ENCODE data around the gene RNF212. TPM values are rescaled to one million over a fixed set of nuclear protein-coding genes. Genes with fewer than 3 reads are reported as not detected.

RNF212 gene
- total RNA-seq, 1 experiment from 2014 or later = 2.4 TPM

DNA sequence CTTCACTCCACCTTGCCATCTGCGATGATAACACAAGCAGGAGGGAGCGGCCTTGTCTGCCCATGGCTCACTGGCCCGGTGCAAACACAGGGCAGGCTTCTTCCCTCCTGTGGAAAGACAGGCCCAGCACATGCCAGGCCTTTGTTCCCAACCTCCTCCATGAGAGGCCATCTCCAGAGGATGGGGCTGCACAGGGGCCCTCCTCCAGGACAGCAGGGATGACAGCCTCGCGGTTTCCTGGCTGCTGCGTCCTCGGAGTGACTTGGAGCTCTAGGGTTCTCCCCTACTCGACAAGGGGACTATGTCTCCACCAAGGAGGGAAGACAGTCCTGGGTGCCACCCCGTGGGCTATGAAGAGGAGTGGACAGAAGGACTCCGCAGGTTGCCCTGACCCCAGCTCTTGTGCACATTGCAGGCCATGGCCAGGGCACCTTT lies 21.8 kb downstream of the RNF212 start:
- POLR2A ChIA-PET (ENCODE audit: low non-redundant PET) = no interaction called here
- no peak overlapping the region for H3K4me3 ChIP-seq (ENCODE audit: low read depth, low read length, poor library complexity, severe bottlenecking)
- intact Hi-C loops (cut with micrococcal nuclease; ENCODE audit: unreplicated experiment) = no loop called here
- no peaks in the 10 kb centered on the region for H3K4me1 ChIP-seq (ENCODE audit: insufficient read depth, low read length, poor library complexity, severe bottlenecking)
- no peaks in the 10 kb centered on the region for H3K36me3 ChIP-seq (ENCODE audit: insufficient read depth, low read length, poor library complexity, severe bottlenecking)
- no peak for DNase-seq (ENCODE audit: low spot score)
- no peaks in the 10 kb centered on the region for H3K9me3 ChIP-seq (ENCODE audit: low read depth, low read length, poor library complexity, severe bottlenecking)
- CTCF ChIA-PET = no interaction called here
- TF ChIP-seq, protein P1, sequence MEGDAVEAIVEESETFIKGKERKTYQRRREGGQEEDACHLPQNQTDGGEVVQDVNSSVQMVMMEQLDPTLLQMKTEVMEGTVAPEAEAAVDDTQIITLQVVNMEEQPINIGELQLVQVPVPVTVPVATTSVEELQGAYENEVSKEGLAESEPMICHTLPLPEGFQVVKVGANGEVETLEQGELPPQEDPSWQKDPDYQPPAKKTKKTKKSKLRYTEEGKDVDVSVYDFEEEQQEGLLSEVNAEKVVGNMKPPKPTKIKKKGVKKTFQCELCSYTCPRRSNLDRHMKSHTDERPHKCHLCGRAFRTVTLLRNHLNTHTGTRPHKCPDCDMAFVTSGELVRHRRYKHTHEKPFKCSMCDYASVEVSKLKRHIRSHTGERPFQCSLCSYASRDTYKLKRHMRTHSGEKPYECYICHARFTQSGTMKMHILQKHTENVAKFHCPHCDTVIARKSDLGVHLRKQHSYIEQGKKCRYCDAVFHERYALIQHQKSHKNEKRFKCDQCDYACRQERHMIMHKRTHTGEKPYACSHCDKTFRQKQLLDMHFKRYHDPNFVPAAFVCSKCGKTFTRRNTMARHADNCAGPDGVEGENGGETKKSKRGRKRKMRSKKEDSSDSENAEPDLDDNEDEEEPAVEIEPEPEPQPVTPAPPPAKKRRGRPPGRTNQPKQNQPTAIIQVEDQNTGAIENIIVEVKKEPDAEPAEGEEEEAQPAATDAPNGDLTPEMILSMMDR (conservative IDR thresholded peaks at IDR 0.05; ENCODE audit: low read depth, low read length) = no peak
- no peak for TF ChIP-seq EZH2 (IDR thresholded peaks at IDR 0.05; ENCODE audit: borderline replicate concordance, low read depth, low read length, poor library complexity, severe bottlenecking)
- no TSS peak for BruUV-seq (replicated peaks)
- H3K27me3 ChIP-seq (replicated peaks; ENCODE audit: insufficient read depth, low read depth, low read length, poor library complexity) = no peaks in the 10 kb centered on the region
- no peak overlapping the region for H3K27ac ChIP-seq (ENCODE audit: low read depth, low read length, poor library complexity, severe bottlenecking)

DNA sequence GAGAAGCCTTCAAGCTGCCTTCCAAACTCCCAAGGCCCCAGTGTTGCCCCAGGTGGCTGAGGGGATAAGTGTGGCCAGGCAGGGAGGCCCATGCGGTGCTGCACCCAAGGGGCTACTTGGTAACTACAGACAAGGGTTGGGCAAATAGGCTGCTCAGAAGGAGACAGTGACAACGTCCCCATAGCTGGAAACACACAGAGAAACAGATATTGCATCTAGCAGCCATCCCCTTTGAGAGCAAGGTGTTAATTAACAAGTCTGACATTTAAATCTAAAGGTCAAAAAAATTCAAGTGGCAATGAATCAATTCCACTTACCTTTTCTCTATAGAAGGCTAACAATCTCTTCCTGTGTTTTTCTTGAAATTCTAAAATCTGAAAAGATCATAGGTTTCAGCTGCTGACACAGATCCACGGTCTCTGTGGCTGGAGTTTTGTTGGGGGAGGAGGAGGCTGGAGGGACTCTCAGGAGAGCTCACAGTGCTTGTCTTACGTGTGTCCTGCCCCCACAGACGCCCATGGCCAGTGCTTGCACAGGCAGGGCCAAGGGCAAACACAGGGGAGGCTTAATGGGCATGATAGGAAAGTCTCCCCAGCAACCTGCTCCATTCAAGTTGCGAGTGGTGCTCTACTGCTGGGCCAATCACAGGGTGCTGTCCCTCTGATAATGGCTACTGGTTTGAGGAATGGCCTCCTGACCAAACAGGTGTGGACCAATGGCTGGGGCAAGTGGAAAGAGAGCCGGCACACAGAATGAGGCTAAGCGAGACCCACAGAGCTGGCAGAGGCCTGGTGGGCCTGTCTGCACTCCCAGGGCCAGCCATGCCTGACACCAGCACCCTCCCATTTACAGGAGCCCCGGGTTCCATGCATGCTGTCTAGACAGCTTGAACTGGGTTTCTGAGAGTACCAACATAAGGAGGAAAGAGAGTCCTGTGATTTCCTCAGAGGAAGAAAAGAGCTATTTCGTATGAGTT lies 22.6 kb downstream of the RNF212 start:
- no peak for DNase-seq (ENCODE audit: low spot score)
- Histone ChIP-seq H3K36me3 (ENCODE audit: insufficient read depth, low read length, poor library complexity, severe bottlenecking) (no peaks in the 10 kb centered on the region), H3K27ac (ENCODE audit: low read depth, low read length, poor library complexity, severe bottlenecking) (no peak overlapping the region), H3K9me3 (ENCODE audit: low read depth, low read length, poor library complexity, severe bottlenecking) (no peaks in the 10 kb centered on the region), H3K27me3 (replicated peaks; ENCODE audit: insufficient read depth, low read depth, low read length, poor library complexity) (no peaks in the 10 kb centered on the region), H3K4me3 (ENCODE audit: low read depth, low read length, poor library complexity, severe bottlenecking) (no peak overlapping the region), H3K4me1 (ENCODE audit: insufficient read depth, low read length, poor library complexity, severe bottlenecking) (no peaks in the 10 kb centered on the region)
- intact Hi-C loops (cut with micrococcal nuclease; ENCODE audit: unreplicated experiment) = no loop called here
- POLR2A ChIA-PET (ENCODE audit: low non-redundant PET) = no interaction called here
- CTCF ChIA-PET = no interaction called here
- BruUV-seq (replicated peaks) = no TSS peak
- TF ChIP-seq EZH2 (IDR thresholded peaks at IDR 0.05; ENCODE audit: borderline replicate concordance, low read depth, low read length, poor library complexity, severe bottlenecking) = no peak
- TF ChIP-seq, protein P1 (conservative IDR thresholded peaks at IDR 0.05; ENCODE audit: low read depth, low read length) = no peak

DNA sequence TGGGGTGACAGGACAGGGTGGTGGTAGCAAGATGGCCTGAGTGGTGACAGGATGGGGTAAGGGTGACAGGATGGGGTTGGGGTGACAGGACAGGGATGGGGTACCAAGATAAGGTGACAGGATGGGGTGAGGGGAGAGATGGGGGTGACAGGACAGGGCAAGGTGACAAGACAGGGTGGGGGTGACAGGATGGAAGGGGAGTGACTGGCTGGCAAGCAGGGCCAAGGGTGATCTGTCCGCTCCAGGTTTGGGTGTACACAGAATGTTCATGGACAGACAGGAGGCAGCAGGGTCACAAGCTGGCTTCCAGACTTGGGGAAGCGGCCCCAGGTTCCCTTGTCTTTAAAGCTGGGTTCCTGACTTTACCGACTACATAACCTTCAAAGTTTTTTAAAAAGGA lies 23.3 kb downstream of the RNF212 start:
- BruUV-seq (replicated peaks) = no TSS peak
- CTCF ChIA-PET = no interaction called here

More for the DNA sequence above, 23.3 kb downstream of the RNF212 start:
- Histone ChIP-seq H3K27me3 (replicated peaks; ENCODE audit: insufficient read depth, low read depth, low read length, poor library complexity) (no peaks in the 10 kb centered on the region), H3K9me3 (ENCODE audit: low read depth, low read length, poor library complexity, severe bottlenecking) (no peaks in the 10 kb centered on the region), H3K36me3 (ENCODE audit: insufficient read depth, low read length, poor library complexity, severe bottlenecking) (no peaks in the 10 kb centered on the region), H3K4me3 (ENCODE audit: low read depth, low read length, poor library complexity, severe bottlenecking) (no peak overlapping the region), H3K4me1 (ENCODE audit: insufficient read depth, low read length, poor library complexity, severe bottlenecking) (no peaks in the 10 kb centered on the region), H3K27ac (ENCODE audit: low read depth, low read length, poor library complexity, severe bottlenecking) (no peak overlapping the region)
- DNase-seq (ENCODE audit: low spot score) = no peak
- TF ChIP-seq EZH2 (IDR thresholded peaks at IDR 0.05; ENCODE audit: borderline replicate concordance, low read depth, low read length, poor library complexity, severe bottlenecking) = no peak
- TF ChIP-seq, protein P1 (conservative IDR thresholded peaks at IDR 0.05; ENCODE audit: low read depth, low read length) = no peak
- POLR2A ChIA-PET (ENCODE audit: low non-redundant PET) = no interaction called here
- intact Hi-C loops (cut with micrococcal nuclease; ENCODE audit: unreplicated experiment) = no loop called here
